Thymus (tissue), 11 donors: Measurements from ENCODE around the gene ZC3H7A. TPM values are rescaled to one million over a fixed set of nuclear protein-coding genes. Genes with fewer than 3 reads are reported as not detected.

Source experiments
- DNase-seq, 9 donors: peaks; one replicate each; pipeline ENCODE4 v3.0.0-alpha.2; 2013; ENCODE audit warnings: low spot score in 9 of 9, low read depth in 6 of 9, missing footprints in 1 of 9
- H3K27ac ChIP-seq, 2 donors: one replicate each; pipeline ENCODE4 v1.5.1; 2013; ENCODE audit warnings: control low read depth in 1 of 2, low read depth in 1 of 2, low read length in 1 of 2, mild to moderate bottlenecking in 1 of 2, moderate library complexity in 1 of 2
- H3K27me3 ChIP-seq, 2 donors: one replicate each; pipeline ENCODE4 v1.5.1; 2013; ENCODE audit warnings: low read length in 1 of 2; ENCODE audit not compliant: control insufficient read depth in 2 of 2, insufficient read depth in 1 of 2
- H3K36me3 ChIP-seq, 2 donors: one replicate each; pipeline ENCODE4 v1.5.1; 2013; ENCODE audit warnings: low read length in 1 of 2, mild to moderate bottlenecking in 1 of 2, moderate library complexity in 1 of 2; ENCODE audit not compliant: control insufficient read depth in 2 of 2, insufficient read depth in 2 of 2
- H3K4me1 ChIP-seq, 2 donors: one replicate each; pipeline ENCODE4 v1.5.1; 2013; ENCODE audit warnings: low read length in 2 of 2; ENCODE audit not compliant: control insufficient read depth in 2 of 2, insufficient read depth in 2 of 2
- H3K4me3 ChIP-seq, 2 donors: one replicate each; pipeline ENCODE4 v1.5.1; 2013; ENCODE audit warnings: low read length in 2 of 2, control low read depth in 1 of 2, mild to moderate bottlenecking in 1 of 2
- H3K9me3 ChIP-seq, 2 donors: one replicate each; pipeline ENCODE4 v1.5.1; 2013; ENCODE audit warnings: low read length in 1 of 2, mild to moderate bottlenecking in 1 of 2; ENCODE audit not compliant: control insufficient read depth in 2 of 2, insufficient read depth in 1 of 2
- WGBS: extraction: QIAGEN DNeasy Blood & Tissue Kit; methylation state at CpG from one replicate; pipeline ENCODE4 v1.1.7; 2013; 5-methylcytosine and 5-hydroxymethylcytosine counted together
- polyA plus RNA-seq: library from polyadenylated mRNA; stranded (reverse); fragments of 200-250 nt; gene quantifications from one replicate; pipeline ENCODE4 v1.2.3, GENCODE V29; 2013
- total RNA-seq: library from RNA; stranded (reverse); fragments of 120-200 nt; gene quantifications from one replicate; pipeline ENCODE4 v1.2.4, GENCODE V29; 2013
- donor health status: healthy.

The ZC3H7A gene
- total and polyA plus RNA-seq, 2 donors = 33.7 to 69.4 TPM

DNA sequence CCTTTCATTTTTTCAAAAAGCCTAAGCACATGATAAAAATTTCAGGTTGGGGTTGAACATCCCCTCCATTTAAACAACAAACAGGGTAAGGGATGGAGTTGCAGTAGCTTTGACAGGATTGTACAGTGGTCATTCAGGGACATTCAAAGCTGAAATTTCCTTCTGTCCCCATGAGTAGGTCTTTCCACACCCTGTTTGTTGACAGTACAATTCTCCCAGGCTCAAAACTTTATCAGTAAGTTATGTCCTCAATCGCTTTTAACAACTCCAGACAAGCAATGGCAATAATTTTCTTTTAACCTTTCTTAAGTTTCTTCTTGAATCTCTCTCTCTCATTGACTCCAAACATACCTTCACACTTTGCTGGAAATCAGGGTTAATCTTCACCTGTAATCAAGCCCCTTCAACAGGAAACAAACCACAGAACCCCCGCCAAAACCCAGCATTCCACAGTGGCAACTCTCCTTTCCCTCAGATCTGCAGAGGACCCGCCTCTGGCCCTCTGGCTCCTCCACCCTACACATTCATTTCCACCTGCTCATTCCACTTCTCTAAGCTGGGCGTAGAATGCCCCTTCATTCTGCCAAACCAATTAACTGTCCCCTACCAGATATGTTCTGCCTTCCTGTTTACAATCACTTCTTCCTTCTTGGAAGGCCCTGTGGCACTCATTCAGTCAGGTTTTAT is 75.1 kb downstream of the ZC3H7A start:
- Histone ChIP-seq H3K9me3 (no peaks in the 10 kb centered on the region), H3K27ac (no peak overlapping the region), H3K4me1 (no peaks in the 10 kb centered on the region), H3K36me3 (peaks cover 40 to 58% of the 10 kb centered on the region in 2 donors), H3K27me3 (no peaks in the 10 kb centered on the region), H3K4me3 (no peak overlapping the region)
- 91% methylated on average over 4 of the region's 4 CpGs for WGBS
- no peak for DNase-seq

DNA sequence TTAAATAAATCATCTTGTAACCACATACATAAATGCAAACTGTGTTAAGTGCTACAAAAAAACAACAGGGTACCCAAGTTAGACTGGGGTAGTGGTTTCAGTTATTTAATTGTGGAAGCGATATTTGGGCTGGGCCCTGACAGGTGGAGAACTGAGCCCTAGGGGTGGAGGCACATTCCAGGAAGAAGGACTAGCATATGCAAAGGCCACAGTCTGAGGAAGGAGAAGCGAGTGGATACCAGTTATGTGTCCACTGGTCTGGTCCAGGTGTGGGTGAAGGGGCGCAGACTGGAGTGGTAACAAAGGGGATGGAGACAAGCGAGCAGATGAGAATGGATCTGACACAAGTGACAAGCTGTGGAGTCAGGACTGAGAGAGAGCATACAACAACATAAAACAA is 77.3 kb downstream of the ZC3H7A start:
- Histone ChIP-seq H3K27me3 (no peaks in the 10 kb centered on the region), H3K4me1 (no peaks in the 10 kb centered on the region), H3K36me3 (peaks cover 26 to 49% of the 10 kb centered on the region in 2 donors), H3K4me3 (no peak overlapping the region), H3K27ac (no peak overlapping the region), H3K9me3 (no peaks in the 10 kb centered on the region)
- 99% methylated on average over 4 of the region's 4 CpGs for WGBS
- no peak for DNase-seq

DNA sequence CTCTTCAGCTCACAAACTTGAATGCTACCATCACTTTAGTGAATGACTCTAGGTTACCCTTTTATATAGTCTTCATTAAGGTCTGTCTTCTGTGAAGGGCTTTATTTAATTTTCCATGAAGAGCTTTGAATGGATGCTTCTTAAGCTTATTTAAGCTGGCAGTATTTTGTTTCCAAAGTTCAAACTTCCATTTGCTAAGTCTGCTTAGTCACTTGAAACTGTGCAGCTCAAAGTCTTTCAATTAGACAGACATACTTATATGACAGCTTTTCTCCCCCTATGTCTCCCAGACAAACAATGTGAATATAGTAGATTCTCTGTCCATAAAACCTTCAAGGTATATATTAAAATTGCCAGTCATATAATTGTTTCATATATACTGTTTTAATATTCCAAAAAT is 77.9 kb downstream of the ZC3H7A start:
- no peaks in the 10 kb centered on the region for H3K27me3 ChIP-seq
- H3K27ac ChIP-seq = no peak overlapping the region
- DNase-seq = no peak
- peaks cover 22 to 48% of the 10 kb centered on the region in 2 donors for H3K36me3 ChIP-seq
- no peaks in the 10 kb centered on the region for H3K4me1 ChIP-seq
- no peaks in the 10 kb centered on the region for H3K9me3 ChIP-seq
- H3K4me3 ChIP-seq = no peak overlapping the region

DNA sequence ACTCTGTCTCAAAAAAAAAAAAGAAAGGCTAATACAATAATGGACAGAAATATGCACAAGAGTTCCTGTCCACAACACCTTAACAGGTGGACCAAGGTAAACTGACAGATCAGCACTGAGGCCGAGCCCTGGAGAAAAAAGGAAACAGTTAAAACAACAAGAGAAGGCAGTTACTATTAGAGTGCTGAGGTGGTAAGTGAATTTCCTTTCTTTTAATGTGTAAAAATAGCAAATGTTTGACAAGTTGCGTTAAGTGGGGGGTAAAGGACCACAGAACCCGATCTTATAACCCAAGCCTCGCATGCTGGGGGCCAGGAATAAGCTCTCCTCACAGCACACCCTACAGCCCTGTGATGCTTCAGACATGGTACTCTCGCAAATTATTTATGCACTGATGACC is 79.2 kb downstream of the ZC3H7A start:
- Histone ChIP-seq H3K9me3 (no peaks in the 10 kb centered on the region), H3K36me3 (peaks cover 25 to 47% of the 10 kb centered on the region in 2 donors), H3K4me1 (no peaks in the 10 kb centered on the region), H3K27me3 (no peaks in the 10 kb centered on the region), H3K4me3 (no peak overlapping the region), H3K27ac (no peak overlapping the region)
- no peak for DNase-seq
- 30% methylated on average over 5 of the region's 5 CpGs for WGBS

DNA sequence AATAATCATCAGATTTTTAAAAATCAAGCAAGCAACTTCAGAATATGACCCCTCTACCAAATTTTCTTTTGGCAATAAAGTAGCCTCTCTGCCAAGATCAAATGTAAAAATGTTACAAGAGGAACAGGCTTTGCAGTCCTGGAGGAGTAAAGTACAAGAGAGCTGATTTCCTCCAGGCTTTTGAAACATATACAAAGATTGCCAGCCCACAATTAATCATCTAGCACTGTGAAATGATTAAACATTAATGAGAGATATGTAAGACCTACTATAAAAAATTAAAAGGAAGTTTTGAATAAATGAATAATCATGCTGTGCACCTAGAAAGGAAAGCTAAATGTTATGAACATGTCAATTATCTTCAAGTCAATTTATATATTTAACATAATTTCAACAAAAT is 80.7 kb downstream of the ZC3H7A start:
- Histone ChIP-seq H3K4me3 (no peak overlapping the region), H3K27me3 (no peaks in the 10 kb centered on the region), H3K9me3 (no peaks in the 10 kb centered on the region), H3K4me1 (no peaks in the 10 kb centered on the region), H3K27ac (no peak overlapping the region), H3K36me3 (peaks cover 25 to 47% of the 10 kb centered on the region in 2 donors)
- DNase-seq = no peak

DNA sequence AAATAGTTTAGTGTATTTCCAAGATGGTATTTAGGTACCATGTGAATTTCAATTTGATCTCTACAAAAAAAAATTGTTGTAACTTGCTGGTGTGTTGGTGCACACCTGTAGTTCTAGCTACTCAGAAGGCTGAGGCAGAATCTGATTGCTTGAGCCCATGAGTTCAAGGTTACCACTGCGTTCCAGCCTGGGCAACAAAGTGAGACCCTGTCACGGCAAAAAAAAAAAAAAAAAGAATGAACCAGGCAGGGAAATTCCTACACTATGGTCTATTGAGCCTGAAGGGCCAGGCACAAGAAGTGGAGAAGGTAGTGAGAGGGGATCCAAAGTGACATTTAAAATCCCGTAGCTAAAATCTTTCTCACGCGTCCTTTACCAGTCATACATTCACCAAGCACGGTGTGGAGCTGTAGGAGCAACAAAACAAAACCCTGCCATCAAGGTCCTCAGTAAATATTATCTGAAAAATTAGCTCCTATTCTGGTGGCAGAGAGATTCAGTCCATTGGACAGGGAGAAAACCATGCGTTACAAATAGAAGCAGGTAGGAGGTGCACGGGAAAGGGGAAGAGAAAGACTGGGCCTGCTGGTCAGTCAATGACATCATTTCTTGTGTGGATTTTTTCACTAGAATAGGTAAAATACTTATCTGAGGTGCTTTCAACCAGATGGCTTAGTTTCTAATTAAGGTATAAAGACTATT is 81.7 kb downstream of the ZC3H7A start:
- no peaks in the 10 kb centered on the region for H3K27me3 ChIP-seq
- H3K36me3 ChIP-seq = peaks cover 25 to 48% of the 10 kb centered on the region in 2 donors
- H3K27ac ChIP-seq = no peak overlapping the region
- no peak overlapping the region for H3K4me3 ChIP-seq
- DNase-seq = no peak
- no peaks in the 10 kb centered on the region for H3K4me1 ChIP-seq
- WGBS = 97% methylated on average over 8 of the region's 8 CpGs
- H3K9me3 ChIP-seq = no peaks in the 10 kb centered on the region

DNA sequence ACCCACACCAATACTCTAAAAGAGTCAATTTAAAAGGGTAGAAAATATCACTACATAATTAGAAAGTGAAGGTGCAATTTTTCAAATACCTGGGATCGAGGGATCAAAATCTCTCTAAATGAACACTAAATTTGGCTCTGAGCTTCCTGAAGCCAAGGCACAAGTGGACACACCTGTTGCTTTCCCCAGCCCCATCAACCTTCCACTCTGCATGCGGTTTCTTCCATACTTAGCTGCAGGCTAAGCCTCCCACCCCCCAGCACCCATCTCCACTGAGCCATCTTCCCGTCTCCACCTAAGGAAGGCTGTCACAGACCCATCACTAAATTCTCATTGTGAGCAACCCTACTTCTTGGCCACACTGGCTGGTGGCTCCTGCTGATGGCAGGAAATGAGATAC is 84.9 kb downstream of the ZC3H7A start:
- no peaks in the 10 kb centered on the region for H3K4me1 ChIP-seq
- 99% methylated on average over 3 of the region's 3 CpGs for WGBS
- no peaks in the 10 kb centered on the region for H3K9me3 ChIP-seq
- peaks cover 27 to 54% of the 10 kb centered on the region in 2 donors for H3K36me3 ChIP-seq
- H3K27ac ChIP-seq = no peak overlapping the region
- H3K4me3 ChIP-seq = no peak overlapping the region
- no peak for DNase-seq
- H3K27me3 ChIP-seq = no peaks in the 10 kb centered on the region

DNA sequence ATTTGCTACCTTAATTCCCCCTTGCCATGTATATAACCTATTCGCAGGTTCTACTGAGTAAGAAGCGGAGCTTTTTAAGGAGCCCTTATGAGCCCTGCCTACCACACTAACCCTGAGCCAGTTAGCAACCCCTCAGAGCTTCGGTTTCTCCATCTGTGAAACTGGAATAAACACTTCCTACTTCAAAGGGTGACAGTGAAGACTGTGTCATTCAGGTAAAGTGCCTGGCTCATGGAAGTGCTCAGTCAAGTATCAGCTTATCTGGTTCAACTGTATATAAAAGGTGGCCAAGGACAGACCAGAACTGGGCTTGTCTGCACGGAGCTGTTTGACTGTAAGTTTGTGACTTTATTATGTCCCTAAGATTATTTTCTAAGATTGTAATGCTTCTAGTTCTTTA is 85.4 kb downstream of the ZC3H7A start:
- H3K9me3 ChIP-seq = no peaks in the 10 kb centered on the region
- H3K36me3 ChIP-seq = peaks cover 27 to 54% of the 10 kb centered on the region in 2 donors
- no peak overlapping the region for H3K27ac ChIP-seq
- no peak for DNase-seq
- 98% methylated on average over 4 of the region's 4 CpGs for WGBS
- no peak overlapping the region for H3K4me3 ChIP-seq
- no peaks in the 10 kb centered on the region for H3K4me1 ChIP-seq
- no peaks in the 10 kb centered on the region for H3K27me3 ChIP-seq

DNA sequence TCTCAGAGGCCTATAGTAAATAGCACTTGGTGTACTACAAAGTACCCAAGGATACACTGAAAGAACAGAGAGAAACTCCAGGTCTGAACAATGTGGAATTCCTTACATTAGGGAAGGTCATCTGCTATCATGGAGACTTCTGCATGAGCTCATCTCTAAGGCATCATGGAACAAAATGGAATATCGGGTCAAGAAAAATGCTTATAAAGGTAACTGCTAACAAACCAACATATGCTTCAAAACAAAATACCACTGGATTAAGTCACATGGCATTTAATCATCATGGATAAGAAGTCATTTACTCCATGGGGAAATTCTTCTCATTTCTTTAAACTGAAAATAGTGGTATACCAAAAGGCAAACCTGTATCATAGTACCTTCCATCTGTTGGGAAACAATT is 88.6 kb downstream of the ZC3H7A start:
- no peak overlapping the region for H3K4me3 ChIP-seq
- no peak for DNase-seq
- no peaks in the 10 kb centered on the region for H3K27me3 ChIP-seq
- WGBS = 98% methylated on average over 1 of the region's 1 CpG
- H3K4me1 ChIP-seq = no peaks in the 10 kb centered on the region
- no peaks in the 10 kb centered on the region for H3K9me3 ChIP-seq
- H3K27ac ChIP-seq = no peak overlapping the region
- peaks cover 27 to 44% of the 10 kb centered on the region in 2 donors for H3K36me3 ChIP-seq
